ENCODE results near the gene EEFSEC.

The EEFSEC gene

GRCh38 chr3:128245460-128245859 is 92.2 kb downstream of the EEFSEC start:
- no peak for ATAC-seq

- ATAC-seq, result no peak
Measured at GRCh38 chr3:128247666-128248409, 94.6 kb downstream of the EEFSEC start.

GRCh38 chr3:128252083-128252482 is 98.8 kb downstream of the EEFSEC start:
- ATAC-seq, result no peak

GRCh38 chr3:128253150-128253549 is 99.9 kb downstream of the EEFSEC start:
- ATAC-seq, result no peak

- ATAC-seq, result no peak
Measured at GRCh38 chr3:128254066-128254590, 100.8 kb downstream of the EEFSEC start.

- ATAC-seq, result no peak
Measured at GRCh38 chr3:128254967-128255366, 101.7 kb downstream of the EEFSEC start.

- ATAC-seq, result no peak
Measured at GRCh38 chr3:128256131-128256530, 102.8 kb downstream of the EEFSEC start.

- ATAC-seq, result no peak
Measured at GRCh38 chr3:128257632-128258031, 104.4 kb downstream of the EEFSEC start.

- no peak for ATAC-seq
Measured at GRCh38 chr3:128260275-128260674, 107.0 kb downstream of the EEFSEC start.

- no peak for ATAC-seq
Measured at GRCh38 chr3:128262457-128262856, 109.2 kb downstream of the EEFSEC start.

GRCh38 chr3:128263118-128263517 is 109.8 kb downstream of the EEFSEC start:
- no peak for ATAC-seq

GRCh38 chr3:128263946-128264345 is 110.7 kb downstream of the EEFSEC start:
- ATAC-seq, result no peak

GRCh38 chr3:128266453-128266852 is 113.2 kb downstream of the EEFSEC start:
- no peak for ATAC-seq

- no peak for ATAC-seq
Measured at GRCh38 chr3:128267541-128267940, 114.3 kb downstream of the EEFSEC start.

- ATAC-seq, result no peak
Measured at GRCh38 chr3:128269006-128269775, 115.9 kb downstream of the EEFSEC start.

GRCh38 chr3:128269796-128270195 is 116.5 kb downstream of the EEFSEC start:
- ATAC-seq, result no peak

GRCh38 chr3:128270559-128271492 is 117.5 kb downstream of the EEFSEC start:
- ATAC-seq, result no peak

GRCh38 chr3:128271536-128272332 is 118.5 kb downstream of the EEFSEC start:
- no peak for ATAC-seq

- ATAC-seq, result no peak
Measured at GRCh38 chr3:128273109-128273840, 120.0 kb downstream of the EEFSEC start.

- no peak for ATAC-seq
Measured at GRCh38 chr3:128273841-128274573, 120.7 kb downstream of the EEFSEC start.

Measured in activated CD4-positive, CD25-positive, alpha-beta regulatory T cell treated with anti-CD3 and anti-CD28 coated beads, Interleukin-2, amount 50 U/mL, for 24 hours (primary cell).